ENCODE results near the gene PBX1.
A peak's percentile ranks its signal among the peaks of the same experiment; 100 is the strongest.

The PBX1 gene

DNA sequence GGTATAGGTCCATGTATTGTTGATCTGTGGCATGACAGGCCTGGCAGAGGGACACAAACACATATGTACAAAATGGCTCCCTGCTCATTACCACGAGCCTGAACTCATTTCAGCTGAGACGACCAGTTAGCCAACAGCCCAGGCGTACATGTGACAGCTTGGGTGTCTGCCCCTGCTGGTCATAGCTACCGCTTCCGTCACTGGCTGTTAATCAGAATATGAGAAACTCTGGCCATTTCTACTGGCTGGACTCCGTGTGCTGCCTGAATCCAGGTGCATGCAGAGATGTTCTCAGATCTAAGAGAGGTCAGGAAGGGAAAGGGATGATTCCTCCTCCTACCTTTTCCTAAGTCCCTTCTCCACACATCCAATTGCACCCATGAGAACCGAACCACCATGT is 144.5 kb downstream of the PBX1 start:
- no peak for FAIRE-seq
- DNase-seq (ENCODE audit: insufficient read length, low spot score), result no peak
- no peak for TF ChIP-seq CTCF (IDR thresholded peaks at IDR 0.05; ENCODE audit: insufficient read depth, missing control alignments)

GRCh38 chr1:164703960-164704411 is 145.0 kb downstream of the PBX1 start:
- TF ChIP-seq CTCF (IDR thresholded peaks at IDR 0.05; ENCODE audit: insufficient read depth, missing control alignments), result no peak
- FAIRE-seq (no peak), DNase-seq (ENCODE audit: insufficient read length, low spot score) (no peak)

GRCh38 chr1:164704954-164705353 is 146.0 kb downstream of the PBX1 start:
- DNase-seq (ENCODE audit: insufficient read length, low spot score) (no peak), FAIRE-seq (peak; percentile 16)
- TF ChIP-seq CTCF (IDR thresholded peaks at IDR 0.05; ENCODE audit: insufficient read depth, missing control alignments), result peak; percentile 49

DNA sequence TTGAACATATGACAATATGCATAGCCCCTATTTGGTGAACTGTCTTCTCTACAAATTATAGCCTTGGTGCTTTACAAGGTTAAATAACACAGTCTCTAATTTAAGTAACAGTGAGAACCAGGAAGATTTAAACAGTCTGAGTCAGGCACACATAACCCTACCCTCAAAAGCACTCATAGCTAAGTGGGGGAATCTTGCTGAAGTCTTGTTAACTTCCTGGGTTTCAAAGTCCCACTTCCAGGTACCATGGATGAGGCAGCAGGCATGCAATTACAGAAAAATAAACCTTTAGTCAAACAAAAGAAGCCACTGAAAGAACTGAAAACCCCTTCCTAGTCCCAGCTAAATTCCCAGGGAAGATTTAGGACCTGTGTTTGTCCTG is 147.6 kb downstream of the PBX1 start:
- FAIRE-seq (no peak), DNase-seq (ENCODE audit: insufficient read length, low spot score) (no peak)
- no peak for TF ChIP-seq CTCF (IDR thresholded peaks at IDR 0.05; ENCODE audit: insufficient read depth, missing control alignments)

- FAIRE-seq (peak; percentile 91), DNase-seq (ENCODE audit: insufficient read length, low spot score) (no peak)
- no peak for TF ChIP-seq CTCF (IDR thresholded peaks at IDR 0.05; ENCODE audit: insufficient read depth, missing control alignments)
Measured at GRCh38 chr1:164707868-164708331, 148.9 kb downstream of the PBX1 start.

DNA sequence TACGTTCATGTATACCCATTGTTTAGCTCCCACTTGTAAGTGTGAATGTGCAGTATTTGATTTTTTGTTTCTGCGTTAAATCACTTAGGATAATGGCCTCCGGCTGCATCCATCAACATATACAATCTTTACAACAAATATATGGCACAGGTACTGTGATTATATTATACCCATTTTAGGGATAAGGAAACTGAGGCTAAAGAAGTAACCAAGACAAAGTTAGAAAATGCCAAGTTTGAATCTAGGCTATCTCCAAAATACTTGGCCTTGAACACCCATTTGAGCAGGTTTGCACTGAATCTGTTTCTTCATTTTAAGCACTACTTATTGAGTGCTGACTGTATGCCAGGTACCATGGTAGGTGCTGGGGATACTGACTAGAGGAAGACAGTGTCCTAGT is 149.6 kb downstream of the PBX1 start:
- no peak for DNase-seq (ENCODE audit: insufficient read length, low spot score)
- no peak for TF ChIP-seq CTCF (IDR thresholded peaks at IDR 0.05; ENCODE audit: insufficient read depth, missing control alignments)
- FAIRE-seq, result no peak

- no peak for TF ChIP-seq CTCF (IDR thresholded peaks at IDR 0.05; ENCODE audit: insufficient read depth, missing control alignments)
- FAIRE-seq (peak; percentile 63), DNase-seq (ENCODE audit: insufficient read length, low spot score) (no peak)
Measured at GRCh38 chr1:164709126-164709525, 150.1 kb downstream of the PBX1 start.
